ENCODE measurements around the gene CBR3. TPM values are rescaled to one million over a fixed set of nuclear protein-coding genes. Genes with fewer than 3 reads are reported as not detected.

The CBR3 gene
- total and polyA plus RNA-seq, 2 of the 13 experiments (the other 11 are each of a cell fraction or from before 2014, with no cell fraction given): not detected

GRCh38 chr21:36156815-36157670 is 22.2 kb downstream of the CBR3 start, which contains the start of gene DOP1B (continued):
- TF ChIP-seq HIC2 (CRISPR knock-in tag; IDR thresholded peaks at IDR 0.05; ENCODE audit: low read depth) (no peak), ZNF512 (CRISPR knock-in tag; IDR thresholded peaks at IDR 0.05) (no peak), MXD4 (CRISPR knock-in tag; IDR thresholded peaks at IDR 0.05) (no peak), ZNF740 (CRISPR knock-in tag; IDR thresholded peaks at IDR 0.05) (no peak), ZBTB7B (CRISPR knock-in tag; IDR thresholded peaks at IDR 0.05) (no peak), ARID3A (IDR thresholded peaks at IDR 0.05; ENCODE audit: low read depth, low read length) (no peak), NFE2L1 (CRISPR knock-in tag; IDR thresholded peaks at IDR 0.05; ENCODE audit: borderline replicate concordance) (no peak), CCDC6 (CRISPR knock-in tag; IDR thresholded peaks at IDR 0.05) (no peak), NCOA2 (CRISPR knock-in tag; IDR thresholded peaks at IDR 0.05) (no peak), MYPOP (CRISPR knock-in tag; IDR thresholded peaks at IDR 0.05) (no peak), HDAC2 (CRISPR knock-in tag; IDR thresholded peaks at IDR 0.05) (no peak), SUZ12 (IDR thresholded peaks at IDR 0.05; ENCODE audit: low read depth, low read length) (no peak), ZNF879 (CRISPR knock-in tag; IDR thresholded peaks at IDR 0.05) (no peak), STAG1 (CRISPR knock-in tag; IDR thresholded peaks at IDR 0.05) (no peak), MIXL1 (CRISPR knock-in tag; IDR thresholded peaks at IDR 0.05) (no peak)
- TF ChIP-seq, protein P1, sequence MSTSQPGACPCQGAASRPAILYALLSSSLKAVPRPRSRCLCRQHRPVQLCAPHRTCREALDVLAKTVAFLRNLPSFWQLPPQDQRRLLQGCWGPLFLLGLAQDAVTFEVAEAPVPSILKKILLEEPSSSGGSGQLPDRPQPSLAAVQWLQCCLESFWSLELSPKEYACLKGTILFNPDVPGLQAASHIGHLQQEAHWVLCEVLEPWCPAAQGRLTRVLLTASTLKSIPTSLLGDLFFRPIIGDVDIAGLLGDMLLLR (CRISPR knock-in tag; IDR thresholded peaks at IDR 0.05): no peak
- TF ChIP-seq, protein P2, sequence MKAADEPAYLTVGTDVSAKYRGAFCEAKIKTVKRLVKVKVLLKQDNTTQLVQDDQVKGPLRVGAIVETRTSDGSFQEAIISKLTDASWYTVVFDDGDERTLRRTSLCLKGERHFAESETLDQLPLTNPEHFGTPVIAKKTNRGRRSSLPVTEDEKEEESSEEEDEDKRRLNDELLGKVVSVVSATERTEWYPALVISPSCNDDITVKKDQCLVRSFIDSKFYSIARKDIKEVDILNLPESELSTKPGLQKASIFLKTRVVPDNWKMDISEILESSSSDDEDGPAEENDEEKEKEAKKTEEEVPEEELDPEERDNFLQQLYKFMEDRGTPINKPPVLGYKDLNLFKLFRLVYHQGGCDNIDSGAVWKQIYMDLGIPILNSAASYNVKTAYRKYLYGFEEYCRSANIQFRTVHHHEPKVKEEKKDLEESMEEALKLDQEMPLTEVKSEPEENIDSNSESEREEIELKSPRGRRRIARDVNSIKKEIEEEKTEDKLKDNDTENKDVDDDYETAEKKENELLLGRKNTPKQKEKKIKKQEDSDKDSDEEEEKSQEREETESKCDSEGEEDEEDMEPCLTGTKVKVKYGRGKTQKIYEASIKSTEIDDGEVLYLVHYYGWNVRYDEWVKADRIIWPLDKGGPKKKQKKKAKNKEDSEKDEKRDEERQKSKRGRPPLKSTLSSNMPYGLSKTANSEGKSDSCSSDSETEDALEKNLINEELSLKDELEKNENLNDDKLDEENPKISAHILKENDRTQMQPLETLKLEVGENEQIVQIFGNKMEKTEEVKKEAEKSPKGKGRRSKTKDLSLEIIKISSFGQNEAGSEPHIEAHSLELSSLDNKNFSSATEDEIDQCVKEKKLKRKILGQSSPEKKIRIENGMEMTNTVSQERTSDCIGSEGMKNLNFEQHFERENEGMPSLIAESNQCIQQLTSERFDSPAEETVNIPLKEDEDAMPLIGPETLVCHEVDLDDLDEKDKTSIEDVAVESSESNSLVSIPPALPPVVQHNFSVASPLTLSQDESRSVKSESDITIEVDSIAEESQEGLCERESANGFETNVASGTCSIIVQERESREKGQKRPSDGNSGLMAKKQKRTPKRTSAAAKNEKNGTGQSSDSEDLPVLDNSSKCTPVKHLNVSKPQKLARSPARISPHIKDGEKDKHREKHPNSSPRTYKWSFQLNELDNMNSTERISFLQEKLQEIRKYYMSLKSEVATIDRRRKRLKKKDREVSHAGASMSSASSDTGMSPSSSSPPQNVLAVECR (CRISPR knock-in tag; IDR thresholded peaks at IDR 0.05; ENCODE audit: borderline replicate concordance): peak; percentile 69; the same call in 1 of the 2 replicates
